Mammary epithelial cell (primary cell): ENCODE results near the gene ZNF277.

ENCODE experiments used
- EZH2 ChIP-seq: IDR thresholded peaks from 2 replicates; pipeline ENCODE4 v1.6.1; 2012; ENCODE audit warnings: low read length, inconsistent platforms, borderline replicate concordance
- TF ChIP-seq, protein P1 (sequence below), 2 donors: IDR thresholded peaks in 1 of 2; conservative IDR thresholded peaks in 1 of 2; 2 replicates each; pipeline ENCODE4 v1.5.1; 2011 to 2012; ENCODE audit warnings: inconsistent platforms in 2 of 2, low read length in 2 of 2, mild to moderate bottlenecking in 2 of 2, control low read depth in 1 of 2, low read depth in 1 of 2; ENCODE audit not compliant: insufficient read depth in 1 of 2; ENCODE audit errors: extremely low read depth in 1 of 2

DNA sequence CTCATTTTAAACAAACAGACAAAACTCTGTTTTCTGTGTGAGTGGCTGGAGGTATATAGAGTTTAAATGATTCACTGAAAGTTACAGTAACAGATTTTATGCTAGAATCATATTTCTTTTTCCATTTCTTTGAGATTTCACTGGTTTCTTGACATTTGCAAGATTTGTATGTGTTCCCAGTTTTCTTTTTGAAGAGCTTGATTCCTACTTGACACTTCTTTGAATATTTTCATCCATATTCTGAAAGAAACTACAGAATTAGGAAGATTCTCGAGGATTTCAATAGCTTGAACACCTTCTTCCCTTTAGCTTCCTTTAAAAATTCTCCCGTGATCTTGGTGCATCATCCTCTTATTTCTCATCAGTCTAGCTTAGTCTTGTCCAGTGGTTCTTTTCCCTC, 93.6 kb downstream of the ZNF277 start:
- no peak for TF ChIP-seq EZH2
- TF ChIP-seq, protein P1, sequence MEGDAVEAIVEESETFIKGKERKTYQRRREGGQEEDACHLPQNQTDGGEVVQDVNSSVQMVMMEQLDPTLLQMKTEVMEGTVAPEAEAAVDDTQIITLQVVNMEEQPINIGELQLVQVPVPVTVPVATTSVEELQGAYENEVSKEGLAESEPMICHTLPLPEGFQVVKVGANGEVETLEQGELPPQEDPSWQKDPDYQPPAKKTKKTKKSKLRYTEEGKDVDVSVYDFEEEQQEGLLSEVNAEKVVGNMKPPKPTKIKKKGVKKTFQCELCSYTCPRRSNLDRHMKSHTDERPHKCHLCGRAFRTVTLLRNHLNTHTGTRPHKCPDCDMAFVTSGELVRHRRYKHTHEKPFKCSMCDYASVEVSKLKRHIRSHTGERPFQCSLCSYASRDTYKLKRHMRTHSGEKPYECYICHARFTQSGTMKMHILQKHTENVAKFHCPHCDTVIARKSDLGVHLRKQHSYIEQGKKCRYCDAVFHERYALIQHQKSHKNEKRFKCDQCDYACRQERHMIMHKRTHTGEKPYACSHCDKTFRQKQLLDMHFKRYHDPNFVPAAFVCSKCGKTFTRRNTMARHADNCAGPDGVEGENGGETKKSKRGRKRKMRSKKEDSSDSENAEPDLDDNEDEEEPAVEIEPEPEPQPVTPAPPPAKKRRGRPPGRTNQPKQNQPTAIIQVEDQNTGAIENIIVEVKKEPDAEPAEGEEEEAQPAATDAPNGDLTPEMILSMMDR (conservative IDR thresholded peaks at IDR 0.05 in 1 of 2, IDR thresholded peaks at IDR 0.05 in 1 of 2; ENCODE audit: extremely low read depth in 1 of 2, insufficient read depth in 1 of 2, low read depth in 1 of 2, low read length in 2 of 2), result no peak
